GM19395 (cell line): Measurements from ENCODE around the gene BTLA.
"Not testable (repeated sequence)": the region's sequence is repeated elsewhere in the genome, so short reads cannot be mapped to it uniquely, and the experiment has no call there.

Experiments used
- ATAC-seq: cut with Tn5 transposase; IDR thresholded peaks from one replicate; pipeline ENCODE4 v1.9.1; 2021; ENCODE audit warnings: mild to moderate bottlenecking, moderate library complexity; ENCODE audit not compliant: unreplicated experiment

Gene BTLA

DNA sequence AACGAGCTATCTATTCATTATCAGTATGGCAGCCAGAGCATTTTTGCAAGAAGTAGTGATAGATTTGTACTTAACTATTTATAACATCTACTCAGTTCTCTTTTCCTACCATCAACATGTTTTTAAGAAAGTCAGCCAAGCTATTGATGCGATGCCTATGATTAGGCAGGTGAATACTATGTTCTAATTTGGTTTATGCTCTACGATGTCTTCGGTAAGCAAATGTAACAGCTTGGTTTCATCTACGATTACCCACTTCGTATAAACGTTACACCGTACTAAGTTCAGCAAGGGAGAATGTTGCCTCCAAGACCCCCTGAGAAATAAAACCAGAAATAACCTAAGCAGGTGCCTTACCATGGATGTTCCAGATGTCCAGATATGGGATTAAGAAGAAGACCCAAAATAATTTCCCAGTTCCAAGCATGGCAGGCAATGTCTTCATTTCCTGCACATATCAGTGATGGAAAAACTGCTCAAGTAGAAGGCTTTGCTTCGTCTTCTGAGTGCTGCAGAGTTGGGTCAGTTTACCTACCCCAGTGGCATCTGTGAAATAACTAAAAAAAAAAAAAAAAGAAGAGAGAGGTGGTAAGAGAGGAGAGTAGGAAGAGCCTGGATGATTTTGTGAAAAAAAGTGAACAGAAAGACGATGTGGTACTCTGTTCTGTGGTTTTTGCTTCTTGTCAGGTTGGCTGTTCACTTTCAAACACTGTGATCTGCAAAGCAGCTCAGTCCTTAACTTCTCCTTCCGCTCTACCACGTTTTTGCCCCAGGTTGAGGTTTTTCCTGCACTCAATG lies at the start of gene BTLA:
Gene BTLA (minus strand): TSS at position 559 of the 798 bp plus-strand sequence. CDS start 114 bp downstream, at position 445.
- ATAC-seq: peak; percentile 70

- no peak for ATAC-seq
Measured at GRCh38 chr3:112546216-112546759, 47.0 kb upstream of the BTLA start.

DNA sequence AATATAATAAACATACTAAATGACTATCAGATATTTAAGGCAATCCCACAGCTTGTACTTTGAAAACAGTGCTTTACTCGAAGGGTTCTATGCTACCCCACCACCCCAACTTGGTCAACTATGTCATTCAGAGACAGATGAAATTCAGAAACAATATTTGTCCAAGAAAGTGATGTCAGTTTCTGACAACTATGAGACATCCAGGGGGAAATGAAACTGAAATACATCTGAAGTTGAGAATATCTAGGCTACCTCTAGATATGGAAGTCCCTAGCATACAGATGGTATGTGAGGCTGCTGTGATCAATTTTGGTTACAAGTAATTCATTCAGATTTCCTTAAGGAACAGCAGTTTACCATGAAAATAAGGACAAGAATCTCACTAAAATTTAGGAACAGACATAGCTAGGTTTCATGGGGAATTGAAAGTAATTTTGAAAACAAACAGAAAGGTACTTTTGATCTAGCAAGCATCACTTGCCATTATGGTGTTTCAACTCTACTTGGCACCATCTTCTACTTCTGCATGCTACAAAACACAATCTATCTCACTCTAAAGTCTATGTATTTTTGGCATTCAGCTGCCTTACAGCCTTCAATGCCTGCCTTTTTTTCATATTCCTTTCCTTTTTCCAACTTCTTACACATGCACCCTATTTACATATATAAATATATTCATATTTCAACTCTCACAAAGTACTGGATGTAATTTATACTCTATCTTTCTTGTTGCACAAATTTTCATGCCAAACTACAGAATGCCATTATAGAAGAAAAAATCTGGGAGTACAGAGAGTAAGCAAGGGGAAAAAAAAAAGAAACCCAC lies 40.8 kb upstream of the BTLA start:
- peak; percentile 98 for ATAC-seq

DNA sequence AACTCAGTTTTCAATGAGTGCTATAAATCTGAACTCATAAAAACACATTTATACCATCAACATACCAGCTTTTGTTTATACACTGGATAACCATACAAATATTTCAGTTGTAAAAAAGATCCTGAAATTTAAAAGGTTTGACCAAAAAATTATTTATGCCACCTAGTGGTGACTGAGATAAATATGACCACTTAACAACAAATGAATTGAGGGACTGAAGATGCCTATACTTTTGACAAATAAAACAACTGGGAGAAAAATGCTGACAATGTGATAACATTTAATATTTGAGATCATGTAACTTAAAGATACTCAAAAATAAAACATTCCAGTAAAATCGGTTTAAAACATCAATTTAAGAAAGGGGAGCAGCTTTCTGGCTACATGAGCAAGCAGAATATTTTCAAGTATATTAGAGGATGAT lies 32.1 kb upstream of the BTLA start:
- no peak for ATAC-seq

- ATAC-seq: no peak
Measured at GRCh38 chr3:112530573-112530972, 31.3 kb upstream of the BTLA start.

DNA sequence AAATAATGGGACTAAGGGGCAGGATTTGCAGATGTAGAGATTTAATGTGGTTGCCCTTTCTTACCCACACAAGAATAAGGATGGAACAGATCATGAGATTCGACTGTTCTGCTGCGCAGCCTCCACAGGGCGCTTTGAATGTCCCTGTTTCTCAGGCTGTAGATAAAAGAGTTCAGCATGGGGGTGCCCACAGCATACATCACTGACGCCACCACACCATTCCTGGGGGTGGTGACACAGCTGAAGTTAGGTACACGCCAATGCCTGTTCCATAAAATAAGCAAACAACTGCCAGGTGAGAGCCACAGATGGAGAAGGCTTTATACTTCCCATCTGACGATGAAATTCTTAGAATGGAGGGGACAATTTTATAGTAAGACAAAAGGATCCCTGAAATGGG lies 24.9 kb upstream of the BTLA start:
- not testable (repeated sequence) for ATAC-seq

GRCh38 chr3:112519424-112520001 lies 20.2 kb upstream of the BTLA start:
- no peak for ATAC-seq

GRCh38 chr3:112518970-112519369 lies 19.7 kb upstream of the BTLA start:
- ATAC-seq: not testable (repeated sequence)

- ATAC-seq: peak; percentile 100
Measured at GRCh38 chr3:112514527-112515128, 15.4 kb upstream of the BTLA start.

- ATAC-seq: no peak
Measured at GRCh38 chr3:112512320-112512719, 13.0 kb upstream of the BTLA start.

DNA sequence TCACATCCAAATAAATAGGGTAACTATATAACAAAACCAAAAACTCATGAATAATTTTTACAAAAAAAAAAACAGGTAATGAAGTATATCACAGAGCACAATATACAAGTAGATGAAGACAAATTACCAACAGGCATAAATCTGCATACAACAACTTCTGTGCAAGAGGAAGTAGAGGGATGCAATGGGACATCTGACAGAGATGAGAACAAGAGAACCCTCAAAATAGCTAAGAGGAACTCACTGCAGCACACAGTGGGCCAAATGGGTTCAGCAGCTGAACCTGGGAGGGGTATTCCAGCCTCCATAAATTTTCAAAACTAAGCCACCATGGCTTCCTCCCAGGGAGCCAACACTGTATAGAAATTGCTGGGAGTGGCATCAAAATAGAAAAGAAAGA lies 9.6 kb upstream of the BTLA start:
- ATAC-seq: no peak

GRCh38 chr3:112508261-112508660 lies 9.0 kb upstream of the BTLA start:
- ATAC-seq: no peak

GRCh38 chr3:112505907-112506306 lies 6.6 kb upstream of the BTLA start:
- peak; percentile 52 for ATAC-seq

- no peak for ATAC-seq
Measured at GRCh38 chr3:112504123-112504522, 4.9 kb upstream of the BTLA start.

DNA sequence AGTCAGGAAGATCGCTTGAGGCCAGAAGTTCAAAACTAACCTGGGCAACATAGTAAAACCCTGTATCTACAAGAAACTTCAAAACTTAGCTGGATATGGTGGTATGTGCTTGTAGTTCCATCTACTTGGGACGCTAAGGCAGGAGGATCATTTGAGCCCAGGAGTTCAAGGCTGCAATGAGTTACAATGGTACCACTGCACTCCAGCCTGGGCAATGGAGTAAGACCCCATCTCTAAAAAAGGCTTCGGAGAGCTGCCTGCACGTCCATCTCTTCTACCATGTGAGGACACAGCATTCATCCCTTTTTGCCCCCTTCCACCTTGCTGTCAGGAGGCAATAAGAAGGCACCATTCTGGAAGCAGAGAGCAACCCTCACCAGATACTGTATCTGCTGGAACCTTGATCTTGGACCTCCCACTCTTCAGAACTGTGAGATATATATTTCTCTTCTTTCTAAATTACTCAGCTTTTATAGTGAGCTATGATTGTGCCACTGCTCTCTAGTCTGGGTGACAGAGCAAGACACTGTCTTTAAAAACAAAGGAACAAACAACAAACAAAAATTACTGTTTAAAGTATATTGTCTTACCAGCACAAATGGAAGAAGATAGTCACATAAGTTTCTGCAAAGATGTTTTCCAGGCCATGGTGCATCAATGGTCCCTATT lies 4.2 kb upstream of the BTLA start:
- no peak for ATAC-seq

GRCh38 chr3:112500621-112501020 lies 1.3 kb upstream of the BTLA start:
- ATAC-seq: no peak

DNA sequence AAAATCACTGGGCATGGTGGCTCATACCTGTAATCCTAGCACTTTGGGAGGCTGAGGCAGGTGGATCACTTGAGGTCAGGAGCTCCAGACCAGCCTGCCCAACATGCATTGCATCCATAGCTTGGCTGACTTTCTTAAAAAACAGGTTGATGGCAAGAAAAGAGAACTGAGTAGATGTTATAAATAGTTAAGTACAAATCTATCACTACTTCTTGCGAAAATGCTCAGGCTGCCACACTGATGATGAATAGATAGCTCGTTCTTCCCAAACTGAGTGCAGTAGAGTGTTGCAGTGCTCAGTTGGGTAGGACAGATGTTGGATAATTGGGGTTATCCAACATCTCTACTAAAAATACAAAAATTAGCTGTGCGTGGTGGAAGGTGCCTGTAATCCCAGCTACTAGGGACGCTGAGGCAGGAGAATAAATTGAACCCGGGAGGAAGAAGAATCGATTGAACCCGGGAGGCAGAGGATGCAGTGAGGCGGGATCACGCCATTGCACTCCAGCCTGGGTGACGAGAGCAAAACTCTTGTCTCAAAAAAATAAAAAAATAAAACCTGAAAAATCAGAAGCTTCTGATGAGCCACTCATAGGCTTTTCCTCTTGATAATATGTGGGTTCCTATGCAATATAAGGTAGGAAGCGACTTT lies 1.2 kb downstream of the BTLA start:
- no peak for ATAC-seq

DNA sequence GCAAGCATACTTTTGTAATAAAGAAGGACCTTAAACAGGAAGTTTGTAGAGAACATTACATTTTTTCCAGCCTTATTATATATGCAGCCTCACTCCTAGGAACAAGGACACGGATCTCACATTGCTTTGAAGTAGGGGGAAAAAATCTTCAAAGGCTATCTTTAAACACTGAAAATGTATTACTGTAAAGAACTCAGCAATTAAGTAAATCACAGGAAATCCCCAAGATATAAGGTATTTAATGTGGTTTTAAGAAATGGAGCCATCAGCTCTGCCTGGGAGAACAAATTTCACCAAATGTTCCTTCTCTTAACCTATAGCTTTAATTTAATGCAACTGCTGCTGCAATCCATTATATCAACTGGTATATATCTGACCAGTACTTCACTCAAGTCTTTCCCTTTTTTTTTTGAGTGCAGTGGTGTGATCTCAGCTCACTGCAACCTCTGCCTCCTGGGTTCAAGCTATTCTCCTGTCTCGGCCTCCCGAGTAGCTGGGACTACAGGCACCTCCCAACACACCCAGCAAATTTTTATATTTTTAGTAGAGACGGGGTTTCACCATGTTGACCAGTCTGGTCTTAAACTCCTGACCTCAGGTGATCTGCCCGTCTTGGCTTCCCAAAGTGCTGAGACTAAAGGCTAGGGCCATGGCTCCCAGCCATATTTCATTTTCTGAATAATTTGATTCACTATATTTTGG lies 2.8 kb downstream of the BTLA start:
- ATAC-seq: no peak

DNA sequence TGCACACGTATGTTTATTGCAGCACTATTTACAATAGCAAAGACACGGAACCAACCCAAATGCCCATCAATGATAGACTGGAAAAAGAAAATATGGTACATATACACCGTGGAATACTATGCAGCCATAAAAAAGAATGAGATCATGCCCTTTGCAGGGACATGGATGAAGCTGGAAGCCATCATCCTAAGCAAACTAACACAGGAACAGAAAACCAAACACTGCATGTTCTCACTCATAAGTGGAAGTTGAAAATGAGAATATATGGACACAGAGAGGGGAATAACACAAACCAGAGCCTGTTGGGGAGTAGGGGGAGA lies 4.9 kb downstream of the BTLA start:
- ATAC-seq: not testable (repeated sequence)
